K562 (cell line): ENCODE measurements around the gene RAPGEF5. TPM values are rescaled to one million over a fixed set of nuclear protein-coding genes. Genes with fewer than 3 reads are reported as not detected.
A peak's percentile ranks its signal among the peaks of the same experiment; 100 is the strongest.

Experiments used
- ARID1B ChIP-seq: fragments of 450-650 bp; IDR thresholded peaks from 2 replicates; pipeline ENCODE4 v1.6.1; 2016; ENCODE audit warnings: antibody characterized with exemption, mild to moderate bottlenecking, inconsistent platforms
- CCNT2 ChIP-seq: IDR thresholded peaks from 2 replicates; pipeline ENCODE4 v1.6.1; 2011; ENCODE audit warnings: borderline replicate concordance, low read depth, mild to moderate bottlenecking, moderate library complexity, mixed read lengths, low read length; ENCODE audit not compliant: insufficient read length; ENCODE audit errors: extremely low read depth
- CREB3L1 ChIP-seq: fragments of 450-650 bp; IDR thresholded peaks from 2 replicates; pipeline ENCODE4 v1.6.1; 2014; ENCODE audit warnings: low read depth, mild to moderate bottlenecking, moderate library complexity, borderline replicate concordance
- E2F6 ChIP-seq, 2 experiments: IDR thresholded peaks; 2 replicates each; pipeline ENCODE4 v1.6.1; 2011; ENCODE audit warnings: borderline replicate concordance in 1 of 2, control low read depth in 1 of 2, low read depth in 1 of 2, low read length in 1 of 2, mild to moderate bottlenecking in 1 of 2, mixed read lengths in 1 of 2, moderate library complexity in 1 of 2; ENCODE audit not compliant: insufficient read depth in 1 of 2, insufficient read length in 1 of 2, poor library complexity in 1 of 2, severe bottlenecking in 1 of 2; ENCODE audit errors: extremely low read depth in 1 of 2
- MYC ChIP-seq, 2 experiments: fragments of 250-450 bp in 1 of 2; sonication (Bioruptor Pico) in 1 of 2; IDR thresholded peaks; 2 replicates each; pipeline versions ENCODE4 v1.5.1 to v1.6.1; 2012 to 2021; ENCODE audit warnings: low read depth in 2 of 2, borderline replicate concordance in 1 of 2, improper control_type of control experiment in 1 of 2, low read length in 1 of 2, mild to moderate bottlenecking in 1 of 2, moderate library complexity in 1 of 2
- SRF ChIP-seq, 2 experiments: fragments of 250-450, 450-650 bp in 1 of 2; sonication (Bioruptor Pico) in 1 of 2; sonication (generic) in 1 of 2; formaldehyde crosslinking; IDR thresholded peaks; 2 replicates each; pipeline versions ENCODE4 v1.5.0 to v1.5.1; 2020 to 2022; ENCODE audit warnings: mild to moderate bottlenecking in 1 of 2, missing genetic modification reagents in 1 of 2
- ZBTB33 ChIP-seq: sonication (generic); formaldehyde crosslinking; IDR thresholded peaks from 2 replicates; pipeline ENCODE4 v1.8.1; 2023; ENCODE audit warnings: mild to moderate bottlenecking, missing genetic modification reagents
- ZNF280A ChIP-seq: fragments of 450-650 bp; IDR thresholded peaks from 2 replicates; pipeline ENCODE4 v1.6.1; 2018; ENCODE audit warnings: mild to moderate bottlenecking, low read depth; ENCODE audit not compliant: partially characterized antibody
- ZNF75A ChIP-seq: fragments of 450-650 bp; formaldehyde crosslinking; IDR thresholded peaks from 2 replicates; pipeline ENCODE4 v1.4.0; 2020; ENCODE audit warnings: mild to moderate bottlenecking
- polyA plus RNA-seq, 8 experiments: library from polyadenylated mRNA; depleted of rRNA in 4 of 8; stranded (reverse) in 5 of 8; unstranded in 3 of 8; fragments of >200 nt; fragmentation: Nextera tagmentation in 2 of 8; fragmentation: Illumina TruSeq in 1 of 8; extraction: Ambion mirVana in 2 of 8; extraction: Trizol in 1 of 8; gene quantifications; 2 replicates each; pipeline versions ENCODE4 v1.2.1 to v1.2.3, GENCODE V29; 2011 to 2014; ENCODE audit warnings: inconsistent platforms in 1 of 8, missing spikeins in 1 of 8
- total RNA-seq, 7 experiments: library from RNA; depleted of rRNA in 6 of 7; stranded (reverse); fragments of >200 nt in 6 of 7; fragmentation: Illumina TruSeq in 2 of 7; extraction: Trizol in 2 of 7; gene quantifications; 2 replicates each; pipeline versions ENCODE4 v1.2.1 to v1.2.3, GENCODE V29; 2011 to 2021; ENCODE audit warnings: low replicate concordance in 1 of 7
- TF ChIP-seq, protein P1 (sequence below): sonication (generic); formaldehyde crosslinking; IDR thresholded peaks from 2 replicates; pipeline ENCODE4 v1.5.0; 2020; ENCODE audit warnings: missing genetic modification reagents
- TF ChIP-seq, protein P2 (sequence below), 2 experiments: fragments of 450-650 bp; conservative IDR thresholded peaks; 2 replicates each; pipeline ENCODE4 v1.6.1; 2017; ENCODE audit warnings: mild to moderate bottlenecking in 2 of 2, moderate library complexity in 2 of 2
- TF ChIP-seq, protein P3 (sequence below): fragments of 200-800 bp; sonication (Bioruptor generic); IDR thresholded peaks from 2 replicates; pipeline ENCODE4 v1.6.1; 2017; ENCODE audit warnings: missing genetic modification characterization, missing compliant biosample characterization

RAPGEF5 gene
- total and polyA plus RNA-seq, 9 of the 15 experiments (the other 6 are each of a cell fraction or from before 2014, with no cell fraction given), result 0.39 to 2.0 (median 1.1) TPM

DNA sequence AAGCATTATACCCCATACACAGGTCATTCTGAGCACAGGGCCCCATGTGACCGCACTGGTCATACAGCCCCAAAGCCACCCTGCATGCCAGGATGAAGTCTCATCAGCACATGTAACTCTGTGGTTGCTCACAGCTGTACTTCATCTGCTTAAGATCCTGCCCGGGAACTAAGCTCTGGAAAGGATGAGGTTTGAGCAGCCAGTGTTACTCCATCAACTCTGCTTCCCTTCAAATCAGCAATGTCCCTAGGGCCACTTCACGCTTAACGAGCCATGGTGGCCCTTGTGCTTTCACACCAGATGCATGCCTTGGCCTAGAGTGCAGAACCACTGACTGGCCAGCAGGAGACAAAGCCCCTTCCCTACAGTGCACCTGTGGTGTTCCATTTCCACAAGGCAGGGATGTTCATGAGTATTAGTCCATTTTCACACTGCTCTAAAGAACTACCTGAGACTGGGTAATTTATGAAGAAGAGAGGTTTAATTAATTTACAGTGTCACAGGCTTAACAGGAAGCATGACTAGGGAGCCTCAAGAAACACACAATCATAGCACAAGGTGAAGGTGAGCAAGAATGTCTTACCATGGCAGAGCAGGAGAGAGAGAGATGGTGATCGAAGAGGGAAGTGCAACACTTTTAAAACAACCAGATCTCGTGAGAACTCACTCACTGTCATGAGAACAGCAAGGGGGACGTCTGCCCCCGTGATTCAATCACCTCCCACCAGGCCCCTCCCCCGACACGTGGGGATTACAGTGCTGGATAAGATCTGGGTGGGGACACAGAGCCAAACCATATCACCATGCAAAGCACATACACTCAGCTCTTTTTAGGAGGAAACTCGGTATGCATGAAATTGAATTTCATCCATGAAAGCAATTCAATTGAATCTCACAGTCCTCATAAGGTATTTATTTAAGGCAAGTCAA, 262.3 kb downstream of the RAPGEF5 start (continued):
- peak in 1 of 2 experiments; percentile 53 for TF ChIP-seq E2F6 (IDR thresholded peaks at IDR 0.05; ENCODE audit: borderline replicate concordance in 1 of 2, extremely low read depth in 1 of 2, insufficient read depth in 1 of 2, insufficient read length in 1 of 2, low read depth in 1 of 2, low read length in 1 of 2, poor library complexity in 1 of 2, severe bottlenecking in 1 of 2)
- TF ChIP-seq CREB3L1, result no peak
- TF ChIP-seq, protein P1, sequence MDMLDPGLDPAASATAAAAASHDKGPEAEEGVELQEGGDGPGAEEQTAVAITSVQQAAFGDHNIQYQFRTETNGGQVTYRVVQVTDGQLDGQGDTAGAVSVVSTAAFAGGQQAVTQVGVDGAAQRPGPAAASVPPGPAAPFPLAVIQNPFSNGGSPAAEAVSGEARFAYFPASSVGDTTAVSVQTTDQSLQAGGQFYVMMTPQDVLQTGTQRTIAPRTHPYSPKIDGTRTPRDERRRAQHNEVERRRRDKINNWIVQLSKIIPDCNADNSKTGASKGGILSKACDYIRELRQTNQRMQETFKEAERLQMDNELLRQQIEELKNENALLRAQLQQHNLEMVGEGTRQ (CRISPR knock-in tag), result peak; percentile 68
- TF ChIP-seq MYC (IDR thresholded peaks at IDR 0.05; ENCODE audit: low read depth, low read length), result peak; percentile 54
- no peak for TF ChIP-seq MYC (CRISPR knock-in tag; IDR thresholded peaks at IDR 0.05; ENCODE audit: borderline replicate concordance, low read depth)
- TF ChIP-seq ZBTB33 (CRISPR knock-in tag), result no peak
- TF ChIP-seq ZNF75A (CRISPR knock-in tag), result no peak
- TF ChIP-seq, protein P2, sequence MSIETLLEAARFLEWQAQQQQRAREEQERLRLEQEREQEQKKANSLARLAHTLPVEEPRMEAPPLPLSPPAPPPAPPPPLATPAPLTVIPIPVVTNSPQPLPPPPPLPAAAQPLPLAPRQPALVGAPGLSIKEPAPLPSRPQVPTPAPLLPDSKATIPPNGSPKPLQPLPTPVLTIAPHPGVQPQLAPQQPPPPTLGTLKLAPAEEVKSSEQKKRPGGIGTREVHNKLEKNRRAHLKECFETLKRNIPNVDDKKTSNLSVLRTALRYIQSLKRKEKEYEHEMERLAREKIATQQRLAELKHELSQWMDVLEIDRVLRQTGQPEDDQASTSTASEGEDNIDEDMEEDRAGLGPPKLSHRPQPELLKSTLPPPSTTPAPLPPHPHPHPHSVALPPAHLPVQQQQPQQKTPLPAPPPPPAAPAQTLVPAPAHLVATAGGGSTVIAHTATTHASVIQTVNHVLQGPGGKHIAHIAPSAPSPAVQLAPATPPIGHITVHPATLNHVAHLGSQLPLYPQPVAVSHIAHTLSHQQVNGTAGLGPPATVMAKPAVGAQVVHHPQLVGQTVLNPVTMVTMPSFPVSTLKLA (conservative IDR thresholded peaks at IDR 0.05), result peak in 1 of 2 experiments; percentile 47; a peak in 2 of 4 replicates
- no peak for TF ChIP-seq SRF (CRISPR knock-in tag; IDR thresholded peaks at IDR 0.05)
- peak; percentile 11; the same call in 1 of the 2 replicates for TF ChIP-seq ARID1B
- TF ChIP-seq CCNT2, result no peak
- TF ChIP-seq, protein P3, sequence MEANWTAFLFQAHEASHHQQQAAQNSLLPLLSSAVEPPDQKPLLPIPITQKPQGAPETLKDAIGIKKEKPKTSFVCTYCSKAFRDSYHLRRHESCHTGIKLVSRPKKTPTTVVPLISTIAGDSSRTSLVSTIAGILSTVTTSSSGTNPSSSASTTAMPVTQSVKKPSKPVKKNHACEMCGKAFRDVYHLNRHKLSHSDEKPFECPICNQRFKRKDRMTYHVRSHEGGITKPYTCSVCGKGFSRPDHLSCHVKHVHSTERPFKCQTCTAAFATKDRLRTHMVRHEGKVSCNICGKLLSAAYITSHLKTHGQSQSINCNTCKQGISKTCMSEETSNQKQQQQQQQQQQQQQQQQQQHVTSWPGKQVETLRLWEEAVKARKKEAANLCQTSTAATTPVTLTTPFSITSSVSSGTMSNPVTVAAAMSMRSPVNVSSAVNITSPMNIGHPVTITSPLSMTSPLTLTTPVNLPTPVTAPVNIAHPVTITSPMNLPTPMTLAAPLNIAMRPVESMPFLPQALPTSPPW (CRISPR knock-in tag), result peak; percentile 75
- TF ChIP-seq ZNF280A, result no peak
